Airway epithelial cell (primary cell): ENCODE measurements around the gene BEX4. TPM values are rescaled to one million over a fixed set of nuclear protein-coding genes. Genes with fewer than 3 reads are reported as not detected.

Source experiments
- total RNA-seq: library from RNA; depleted of rRNA; stranded (reverse); fragments of >200 nt; gene quantifications from 2 replicates; pipeline ENCODE4 v1.2.3, GENCODE V29; 2015

BEX4 gene, protein sequence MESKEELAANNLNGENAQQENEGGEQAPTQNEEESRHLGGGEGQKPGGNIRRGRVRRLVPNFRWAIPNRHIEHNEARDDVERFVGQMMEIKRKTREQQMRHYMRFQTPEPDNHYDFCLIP
- 18.3 and 20.9 TPM in 2 replicates for total RNA-seq

DNA sequence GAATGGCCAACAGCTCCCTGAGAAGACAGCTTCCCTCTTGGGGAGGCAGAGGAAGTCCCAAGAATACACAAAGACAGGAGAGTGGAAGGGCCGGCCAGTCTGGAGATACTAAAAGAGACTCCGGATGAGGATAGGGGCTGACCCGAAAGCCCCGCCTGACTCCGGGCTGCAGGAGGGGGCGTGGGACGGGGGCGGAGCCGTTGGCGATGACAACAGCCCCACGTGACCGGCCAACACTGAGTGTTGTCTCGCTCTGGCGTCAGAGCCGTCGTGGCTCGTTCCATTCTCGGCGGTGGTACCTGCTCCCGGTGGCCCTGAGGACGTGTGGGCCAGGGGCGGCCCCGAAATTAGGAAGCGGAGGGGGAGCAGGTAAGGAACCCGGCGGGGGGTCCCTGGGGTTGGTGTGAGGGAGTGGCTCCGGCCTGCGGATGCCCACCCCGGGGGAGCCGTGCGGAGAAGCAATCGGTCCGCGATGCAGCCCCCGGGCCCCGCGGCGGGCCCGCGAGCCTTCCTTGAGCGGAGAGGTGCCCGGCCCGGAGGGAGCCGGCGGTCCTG lies at the start of gene BEX4:
BEX4 (plus strand) TSS at position 239 of the 555 bp plus-strand sequence. CDS start 1,046 bp downstream, outside the sequence.

DNA sequence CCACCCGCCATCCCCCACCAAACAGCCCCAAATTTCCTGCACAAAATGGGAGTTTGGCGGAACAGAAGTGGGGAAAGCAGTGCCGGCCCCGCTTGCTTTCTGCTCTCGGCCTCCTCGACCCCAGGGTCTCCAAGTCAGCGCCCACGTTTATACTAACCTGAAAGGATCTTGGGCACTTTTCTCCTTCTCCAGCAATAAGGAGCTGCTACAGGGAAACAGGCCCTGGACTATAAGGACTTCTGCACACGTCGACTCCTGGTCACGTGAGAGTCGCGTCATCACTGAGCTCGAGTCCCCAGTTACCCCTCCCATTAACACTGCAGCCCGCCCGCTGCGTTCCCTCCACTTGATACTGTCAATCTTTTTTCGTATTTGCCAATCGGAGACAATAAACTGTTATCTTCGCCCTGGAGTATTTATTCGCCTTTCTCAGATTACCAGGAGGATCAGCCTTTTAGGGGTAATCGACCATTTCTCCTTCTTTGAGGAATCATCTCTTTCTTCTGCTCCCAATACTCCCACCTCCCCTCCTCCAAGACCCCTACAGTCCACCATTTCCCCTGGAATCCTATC lies 40.1 kb downstream of the BEX4 start, which contains the start of gene TCEAL8:
TCEAL8 (minus strand) TSS at position 235 of the 573 bp plus-strand sequence. CDS start 1,176 bp downstream, outside the sequence.

Other genes starting within 250 kb of the BEX4 start
- gene BEX1, start 150.9 kb upstream of the BEX4 start, total RNA-seq = 1.9 TPM in 1 of 2 replicates, not detected in the other
- gene NXF3, start 122.0 kb upstream of the BEX4 start, total RNA-seq = not detected in 2 replicates
- 75.7 and 83.1 TPM in 2 replicates for gene TCEAL8, start 40.0 kb downstream of the BEX4 start, total RNA-seq
- not detected in 2 replicates for gene TCEAL5, start 61.6 kb downstream of the BEX4 start, total RNA-seq
- 3.6 and 4.0 TPM in 2 replicates for gene BEX2, start 95.9 kb downstream of the BEX4 start, total RNA-seq
- 3.6 TPM in 1 of 2 replicates, not detected in the other for gene TCEAL7, start 115.1 kb downstream of the BEX4 start, total RNA-seq
- gene TCEAL9, start 141.4 kb downstream of the BEX4 start, total RNA-seq = 79.0 and 99.5 TPM in 2 replicates
- 198 and 228 TPM in 2 replicates for gene BEX3, start 161.4 kb downstream of the BEX4 start, total RNA-seq